Measurements from ENCODE around the gene NDRG4. TPM values are rescaled to one million over a fixed set of nuclear protein-coding genes. Genes with fewer than 3 reads are reported as not detected.

The NDRG4 gene
- total RNA-seq, 6 experiments from 2014 or later: 0.76 to 2.9 (median 2.1) TPM

DNA sequence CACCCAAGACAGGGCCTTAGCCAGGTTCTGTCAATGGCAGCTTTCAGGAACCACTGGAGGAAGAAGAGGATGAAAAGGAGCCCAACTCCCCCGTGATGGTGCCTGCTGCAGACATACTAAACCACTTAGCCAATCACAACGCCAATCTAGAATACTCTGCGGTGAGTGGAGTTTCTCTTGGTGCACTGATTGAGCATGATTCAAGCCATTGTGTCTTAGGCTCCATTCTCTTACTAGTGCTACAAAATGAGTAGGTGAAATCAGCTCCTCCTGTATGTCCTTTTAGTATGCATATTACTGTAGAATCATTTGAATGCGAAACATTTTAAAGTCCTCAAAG lies 16.8 kb downstream of the NDRG4 start:
- Histone ChIP-seq H3K36me3 (peaks cover 12 to 53% (median 26%) of the 10 kb centered on the region in 4 donors), H3K27me3 (no peaks in the 10 kb centered on the region), H3K4me1 (peaks cover 0 to 16% (median 3%) of the 10 kb centered on the region in 4 donors), H3K4me3 (no peak overlapping the region), H3K9me3 (no peaks in the 10 kb centered on the region), H3K27ac (no peak overlapping the region)
- ATAC-seq (no peak), DNase-seq (no peak)
- intact Hi-C loops (cut with DNase I): no loop called here
- WGBS (ENCODE audit: insufficient coverage, low coverage, low lambda C conversion rate, missing lambda C conversion rate): 80% methylated on average over 2 of the region's 4 CpGs
- TF ChIP-seq POLR2A (IDR thresholded peaks at IDR 0.05): no peak
- TF ChIP-seq, protein P1, sequence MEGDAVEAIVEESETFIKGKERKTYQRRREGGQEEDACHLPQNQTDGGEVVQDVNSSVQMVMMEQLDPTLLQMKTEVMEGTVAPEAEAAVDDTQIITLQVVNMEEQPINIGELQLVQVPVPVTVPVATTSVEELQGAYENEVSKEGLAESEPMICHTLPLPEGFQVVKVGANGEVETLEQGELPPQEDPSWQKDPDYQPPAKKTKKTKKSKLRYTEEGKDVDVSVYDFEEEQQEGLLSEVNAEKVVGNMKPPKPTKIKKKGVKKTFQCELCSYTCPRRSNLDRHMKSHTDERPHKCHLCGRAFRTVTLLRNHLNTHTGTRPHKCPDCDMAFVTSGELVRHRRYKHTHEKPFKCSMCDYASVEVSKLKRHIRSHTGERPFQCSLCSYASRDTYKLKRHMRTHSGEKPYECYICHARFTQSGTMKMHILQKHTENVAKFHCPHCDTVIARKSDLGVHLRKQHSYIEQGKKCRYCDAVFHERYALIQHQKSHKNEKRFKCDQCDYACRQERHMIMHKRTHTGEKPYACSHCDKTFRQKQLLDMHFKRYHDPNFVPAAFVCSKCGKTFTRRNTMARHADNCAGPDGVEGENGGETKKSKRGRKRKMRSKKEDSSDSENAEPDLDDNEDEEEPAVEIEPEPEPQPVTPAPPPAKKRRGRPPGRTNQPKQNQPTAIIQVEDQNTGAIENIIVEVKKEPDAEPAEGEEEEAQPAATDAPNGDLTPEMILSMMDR (IDR thresholded peaks at IDR 0.05): no peak

DNA sequence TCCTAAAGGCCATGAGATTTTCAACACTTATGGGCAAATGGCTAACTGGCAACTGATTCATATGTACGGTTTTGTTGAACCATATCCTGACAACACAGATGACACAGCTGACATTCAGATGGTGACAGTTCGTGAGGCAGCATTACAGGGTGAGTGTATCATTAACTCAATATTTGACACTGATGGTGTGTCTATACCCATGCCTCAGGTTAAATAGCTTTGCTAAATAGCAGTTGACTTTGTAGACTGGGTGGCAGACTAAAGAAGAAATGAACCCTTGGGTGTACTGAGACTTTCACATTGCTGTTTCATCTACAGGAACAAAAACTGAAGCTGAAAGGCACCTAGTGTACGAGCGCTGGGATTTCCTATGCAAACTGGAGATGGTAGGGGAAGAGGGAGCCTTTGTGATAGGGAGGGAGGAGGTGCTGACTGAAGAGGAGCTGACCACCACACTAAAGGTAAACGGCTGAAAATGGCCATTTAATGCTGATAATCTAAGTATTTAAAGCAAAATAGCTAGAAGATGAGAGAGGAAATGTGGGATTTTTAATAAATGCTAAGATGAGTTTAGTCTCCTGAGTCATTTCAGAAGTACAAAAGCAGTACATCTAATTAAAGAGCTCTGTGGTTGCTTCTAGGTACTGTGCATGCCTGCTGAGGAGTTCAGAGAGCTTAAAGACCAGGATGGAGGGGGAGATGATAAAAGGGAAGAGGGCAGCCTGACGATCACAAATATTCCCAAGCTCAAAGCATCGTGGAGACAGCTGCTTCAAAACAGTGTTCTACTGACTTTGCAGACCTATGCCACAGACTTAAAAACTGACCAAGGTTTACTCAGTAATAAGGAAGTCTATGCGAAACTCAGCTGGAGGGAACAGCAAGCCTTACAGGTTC lies 18.4 kb downstream of the NDRG4 start:
- no peak overlapping the region for H3K27ac ChIP-seq
- H3K4me1 ChIP-seq: peaks cover 0 to 16% (median 3%) of the 10 kb centered on the region in 4 donors
- H3K36me3 ChIP-seq: peaks cover 16 to 69% (median 36%) of the 10 kb centered on the region in 4 donors
- H3K4me3 ChIP-seq: no peak overlapping the region
- ATAC-seq (no peak), DNase-seq (no peak)
- H3K9me3 ChIP-seq: no peaks in the 10 kb centered on the region
- no peaks in the 10 kb centered on the region for H3K27me3 ChIP-seq
- TF ChIP-seq POLR2A (IDR thresholded peaks at IDR 0.05): no peak
- TF ChIP-seq, protein P1 (IDR thresholded peaks at IDR 0.05): no peak
- 72% methylated on average over 8 of the region's 8 CpGs for WGBS (ENCODE audit: insufficient coverage, low coverage, low lambda C conversion rate, missing lambda C conversion rate)
- intact Hi-C loops (cut with DNase I): no loop called here

DNA sequence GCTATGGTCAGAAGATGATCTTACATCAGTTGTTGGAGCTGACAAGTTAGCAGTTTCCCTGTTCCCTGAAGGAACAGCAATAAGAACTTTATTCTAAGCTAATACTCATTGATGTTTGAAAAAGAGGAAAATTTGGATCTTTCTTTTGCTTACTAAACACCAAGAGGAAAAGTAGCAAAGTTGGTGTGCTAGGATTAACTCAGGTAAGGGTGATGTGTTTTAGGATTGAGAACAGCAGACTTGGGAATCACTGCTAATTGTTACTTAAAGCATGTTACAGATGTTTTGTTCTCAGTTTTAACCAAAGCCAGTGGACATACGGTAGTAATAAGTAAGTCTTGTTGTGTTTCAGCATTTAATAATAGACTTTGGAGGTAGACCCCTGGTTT lies 19.0 kb downstream of the NDRG4 start:
- intact Hi-C loops (cut with DNase I): no loop called here
- 73% methylated on average over 1 of the region's 1 CpG for WGBS (ENCODE audit: insufficient coverage, low coverage, low lambda C conversion rate, missing lambda C conversion rate)
- DNase-seq (no peak), ATAC-seq (no peak)
- Histone ChIP-seq H3K27ac (no peak overlapping the region), H3K4me3 (no peak overlapping the region), H3K9me3 (no peaks in the 10 kb centered on the region), H3K4me1 (peaks cover 0 to 16% (median 3%) of the 10 kb centered on the region in 4 donors), H3K27me3 (no peaks in the 10 kb centered on the region), H3K36me3 (peaks cover 22 to 74% (median 41%) of the 10 kb centered on the region in 4 donors)
- TF ChIP-seq POLR2A (IDR thresholded peaks at IDR 0.05): no peak
- TF ChIP-seq, protein P1 (IDR thresholded peaks at IDR 0.05): no peak

DNA sequence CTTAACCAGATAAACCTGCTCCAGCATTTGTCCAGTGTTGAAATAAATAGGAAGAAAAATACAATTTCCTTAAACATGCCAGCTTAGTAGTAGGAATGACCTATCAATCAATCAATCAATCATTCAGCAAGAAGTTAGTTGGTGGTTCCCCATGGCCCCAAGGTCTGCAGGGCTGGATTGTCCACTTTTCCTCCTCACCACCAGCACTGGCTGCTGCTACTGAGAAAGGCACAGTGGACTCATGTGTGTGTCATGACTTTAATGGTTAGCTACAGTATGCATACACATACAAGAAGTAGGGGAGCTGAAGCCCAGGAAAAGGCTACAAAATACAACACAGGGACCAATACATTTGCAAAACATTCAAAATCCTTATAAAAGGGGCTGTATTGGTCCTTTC lies 19.8 kb downstream of the NDRG4 start:
- Histone ChIP-seq H3K4me3 (no peak overlapping the region), H3K9me3 (no peaks in the 10 kb centered on the region), H3K4me1 (peaks cover 0 to 12% (median 0%) of the 10 kb centered on the region in 4 donors), H3K27ac (no peak overlapping the region), H3K27me3 (no peaks in the 10 kb centered on the region), H3K36me3 (peaks cover 23 to 82% (median 48%) of the 10 kb centered on the region in 4 donors)
- TF ChIP-seq, protein P1 (IDR thresholded peaks at IDR 0.05): no peak
- DNase-seq: no peak
- no peak for ATAC-seq
- intact Hi-C loops (cut with DNase I): loop anchor here in 1 of 2 donors (10.0 kb wide), 1 partner anchor 55 kb away; no protein-coding TSS in a partner anchor
